ENCODE data around the gene CEACAM16.

GRCh38 chr19:44685877-44686276, 13.1 kb upstream of the CEACAM16 start:
- TF ChIP-seq EZH2 (IDR thresholded peaks at IDR 0.05) (no peak), POLR2AphosphoS5 (IDR thresholded peaks at IDR 0.05; ENCODE audit: borderline replicate concordance, low read depth, low read length) (no peak), FOXP2 (optimal IDR thresholded peaks at IDR 0.05; ENCODE audit: control extremely low read depth, extremely low read length, insufficient read depth) (no peak)

Data from SK-N-MC (cell line).